Measurements from ENCODE around the gene TSPAN9. TPM values are rescaled to one million over a fixed set of nuclear protein-coding genes. Genes with fewer than 3 reads are reported as not detected.
A peak's percentile ranks its signal among the peaks of the same experiment; 100 is the strongest.

TSPAN9 gene
- total RNA-seq, 1 donor from 2014 or later: 7.8 TPM

DNA sequence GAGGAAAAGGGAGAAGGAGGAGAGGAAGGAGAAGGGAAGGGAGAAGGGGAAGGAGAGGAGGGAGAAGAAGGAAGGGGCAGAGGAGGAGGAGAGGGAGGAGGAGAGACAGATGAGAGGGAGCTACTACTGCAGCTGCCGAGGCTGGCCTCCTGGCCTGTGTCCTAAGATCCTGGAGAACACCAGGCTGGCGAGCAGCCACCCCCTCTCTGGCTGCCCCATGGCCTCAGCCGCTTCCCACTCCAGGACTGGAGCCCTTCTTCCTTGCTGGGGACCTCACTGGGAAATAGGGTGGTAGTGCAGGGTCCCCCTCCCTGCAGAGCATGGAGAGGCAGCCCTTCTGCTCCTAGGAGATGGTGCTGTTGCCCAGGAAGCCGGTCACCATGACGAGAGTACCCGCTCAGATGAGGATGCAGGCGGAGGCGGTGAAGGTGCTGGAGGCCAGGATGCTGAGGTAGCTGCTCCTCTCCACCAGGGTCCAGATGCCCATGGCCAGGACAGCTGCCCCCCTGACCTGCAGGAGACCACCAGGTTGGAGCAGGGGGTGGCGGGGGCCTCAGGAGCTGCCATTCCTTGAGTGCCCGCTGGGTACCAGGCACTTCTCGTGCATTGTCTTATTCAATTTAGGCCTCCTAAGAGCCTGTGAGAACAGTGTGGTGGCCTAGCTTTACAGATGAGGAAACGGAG lies 246.0 kb downstream of the TSPAN9 start:
- Mint-ChIP-seq H3K4me3 (no peak overlapping the region), H3K9me3 (no peaks in the 10 kb centered on the region), H3K27me3 (ENCODE audit: insufficient read depth, low read depth) (peaks cover 17% of the 10 kb centered on the region), H3K27ac (no peak overlapping the region), H3K4me1 (peaks cover 10% of the 10 kb centered on the region), H3K36me3 (no peaks in the 10 kb centered on the region)
- Histone ChIP-seq H4K20me1 (ENCODE audit: low read depth) (no peaks in the 10 kb centered on the region), H3K9ac (no peak overlapping the region), H2AFZ (replicated peaks) (no peak overlapping the region), H3K4me2 (no peak overlapping the region), H3F3A (ENCODE audit: low read depth) (no peaks in the 10 kb centered on the region), H3K27me3 (no peaks in the 10 kb centered on the region), H3K27ac (no peak overlapping the region), H3K9me3 (ENCODE audit: low read depth) (no peaks in the 10 kb centered on the region), H3K36me3 (no peaks in the 10 kb centered on the region), H3K4me1 (peaks cover 13% of the 10 kb centered on the region), H3K79me2 (ENCODE audit: low read depth) (no peaks in the 10 kb centered on the region), H3K4me3 (no peak overlapping the region)
- DNase-seq (ENCODE audit: low spot score): no peak
- TF ChIP-seq EZH2 (IDR thresholded peaks at IDR 0.05): no peak
- no peak for TF ChIP-seq EZH2phosphoT487 (IDR thresholded peaks at IDR 0.05)
- TF ChIP-seq, protein P1, sequence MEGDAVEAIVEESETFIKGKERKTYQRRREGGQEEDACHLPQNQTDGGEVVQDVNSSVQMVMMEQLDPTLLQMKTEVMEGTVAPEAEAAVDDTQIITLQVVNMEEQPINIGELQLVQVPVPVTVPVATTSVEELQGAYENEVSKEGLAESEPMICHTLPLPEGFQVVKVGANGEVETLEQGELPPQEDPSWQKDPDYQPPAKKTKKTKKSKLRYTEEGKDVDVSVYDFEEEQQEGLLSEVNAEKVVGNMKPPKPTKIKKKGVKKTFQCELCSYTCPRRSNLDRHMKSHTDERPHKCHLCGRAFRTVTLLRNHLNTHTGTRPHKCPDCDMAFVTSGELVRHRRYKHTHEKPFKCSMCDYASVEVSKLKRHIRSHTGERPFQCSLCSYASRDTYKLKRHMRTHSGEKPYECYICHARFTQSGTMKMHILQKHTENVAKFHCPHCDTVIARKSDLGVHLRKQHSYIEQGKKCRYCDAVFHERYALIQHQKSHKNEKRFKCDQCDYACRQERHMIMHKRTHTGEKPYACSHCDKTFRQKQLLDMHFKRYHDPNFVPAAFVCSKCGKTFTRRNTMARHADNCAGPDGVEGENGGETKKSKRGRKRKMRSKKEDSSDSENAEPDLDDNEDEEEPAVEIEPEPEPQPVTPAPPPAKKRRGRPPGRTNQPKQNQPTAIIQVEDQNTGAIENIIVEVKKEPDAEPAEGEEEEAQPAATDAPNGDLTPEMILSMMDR (IDR thresholded peaks at IDR 0.05): no peak

DNA sequence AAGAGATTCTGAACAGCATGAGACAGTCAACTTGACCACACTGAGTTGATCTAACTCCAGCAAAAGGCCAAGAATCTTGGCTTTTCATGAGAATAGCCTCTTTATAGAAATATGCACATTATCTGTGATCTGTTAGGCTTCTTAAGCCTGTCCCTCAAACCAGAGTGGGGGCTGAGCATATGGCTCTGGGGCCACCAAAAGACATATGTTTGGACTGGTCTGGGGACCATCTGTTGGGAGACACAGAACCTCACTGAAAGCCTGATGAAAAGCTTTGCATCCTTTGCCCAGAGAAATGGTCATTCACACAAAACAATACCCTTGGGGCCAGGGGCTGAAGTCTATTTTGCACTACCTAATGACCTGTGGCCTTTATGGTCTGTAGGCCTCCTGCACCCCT lies 248.6 kb downstream of the TSPAN9 start:
- Histone ChIP-seq H3K9me3 (ENCODE audit: low read depth) (no peaks in the 10 kb centered on the region), H3K4me2 (no peak overlapping the region), H3K4me1 (peaks cover 13% of the 10 kb centered on the region), H3K9ac (no peak overlapping the region), H4K20me1 (ENCODE audit: low read depth) (no peaks in the 10 kb centered on the region), H3K27ac (no peak overlapping the region), H3K36me3 (no peaks in the 10 kb centered on the region), H3K27me3 (no peaks in the 10 kb centered on the region), H3K4me3 (no peak overlapping the region), H3F3A (ENCODE audit: low read depth) (no peaks in the 10 kb centered on the region), H3K79me2 (ENCODE audit: low read depth) (no peaks in the 10 kb centered on the region), H2AFZ (replicated peaks) (no peak overlapping the region)
- no peak for DNase-seq (ENCODE audit: low spot score)
- TF ChIP-seq, protein P1 (IDR thresholded peaks at IDR 0.05): no peak
- no peak for TF ChIP-seq EZH2phosphoT487 (IDR thresholded peaks at IDR 0.05)
- no peak for TF ChIP-seq EZH2 (IDR thresholded peaks at IDR 0.05)
- H3K4me3 Mint-ChIP-seq: no peak overlapping the region
- H3K4me1 Mint-ChIP-seq: peaks cover 6% of the 10 kb centered on the region
- H3K36me3 Mint-ChIP-seq: no peaks in the 10 kb centered on the region
- no peak overlapping the region for H3K27ac Mint-ChIP-seq
- H3K9me3 Mint-ChIP-seq: no peaks in the 10 kb centered on the region
- peaks cover 9% of the 10 kb centered on the region for H3K27me3 Mint-ChIP-seq (ENCODE audit: insufficient read depth, low read depth)

DNA sequence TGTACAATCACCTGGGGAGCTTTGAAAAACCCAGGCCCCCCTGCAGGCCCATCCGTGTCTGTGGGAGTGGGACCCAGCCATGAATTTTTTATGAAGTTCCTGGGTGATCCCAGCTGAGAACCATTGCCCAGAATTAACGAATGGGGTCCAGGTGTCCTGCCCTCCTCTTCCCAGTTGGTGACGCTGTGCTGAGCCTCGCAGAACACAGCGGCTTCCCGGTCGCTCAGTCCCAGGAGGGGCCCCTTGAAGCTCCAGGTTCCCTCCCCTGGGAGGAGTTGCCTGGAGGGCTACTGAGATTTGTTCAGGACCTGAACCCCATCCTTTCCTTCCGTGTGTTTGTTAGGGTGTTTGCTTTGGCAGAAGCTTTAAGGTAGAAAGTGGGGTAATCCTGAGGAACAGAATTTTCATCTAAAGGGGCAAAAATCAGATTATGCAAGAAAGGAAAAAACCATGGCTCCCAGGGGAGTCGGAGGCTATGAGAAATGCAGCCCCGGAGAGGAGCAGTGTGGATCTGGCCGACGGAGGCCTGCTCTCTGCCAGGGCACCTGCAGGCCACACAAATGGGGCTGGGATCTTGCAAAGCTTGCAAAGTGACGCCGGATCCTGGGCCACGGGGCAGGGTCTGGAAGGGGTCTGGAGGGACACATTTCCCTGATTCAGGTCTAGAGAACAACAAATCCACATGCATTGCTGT lies 249.1 kb downstream of the TSPAN9 start:
- Mint-ChIP-seq H3K9me3 (no peaks in the 10 kb centered on the region), H3K27ac (no peak overlapping the region), H3K36me3 (no peaks in the 10 kb centered on the region), H3K4me3 (no peak overlapping the region), H3K4me1 (peaks cover 6% of the 10 kb centered on the region), H3K27me3 (ENCODE audit: insufficient read depth, low read depth) (peaks cover 9% of the 10 kb centered on the region)
- Histone ChIP-seq H3K79me2 (ENCODE audit: low read depth) (no peaks in the 10 kb centered on the region), H3K9me3 (ENCODE audit: low read depth) (no peaks in the 10 kb centered on the region), H3K27me3 (no peaks in the 10 kb centered on the region), H3K4me3 (no peak overlapping the region), H3F3A (ENCODE audit: low read depth) (no peaks in the 10 kb centered on the region), H3K4me2 (no peak overlapping the region), H4K20me1 (ENCODE audit: low read depth) (no peaks in the 10 kb centered on the region), H3K9ac (no peak overlapping the region), H2AFZ (replicated peaks) (no peak overlapping the region), H3K4me1 (peaks cover 13% of the 10 kb centered on the region), H3K36me3 (no peaks in the 10 kb centered on the region), H3K27ac (no peak overlapping the region)
- peak; percentile 40 for DNase-seq (ENCODE audit: low spot score)
- TF ChIP-seq, protein P1 (IDR thresholded peaks at IDR 0.05): peak; percentile 51
- no peak for TF ChIP-seq EZH2phosphoT487 (IDR thresholded peaks at IDR 0.05)
